Activated naive CD8-positive, alpha-beta T cell treated with anti-CD3 and anti-CD28 coated beads, Interleukin-2, amount 10 ng/mL, durations not matched to agents 7 days and 5 days (primary cell): Measurements from ENCODE around the gene BMP6. TPM values are rescaled to one million over a fixed set of nuclear protein-coding genes. Genes with fewer than 3 reads are reported as not detected.

Experiments used
- ATAC-seq: fragments of 150-1000 bp; cut with Tn5 transposase; one replicate; pipeline ENCODE4 v1.10.0; 2021; ENCODE audit warnings: low read depth, moderate library complexity
- POLR2A ChIA-PET: fragments of 350-600 bp; sonication (Branson Sonifier 250); formaldehyde crosslinking; loops from one replicate; lab custom pipeline; 2021; ENCODE audit warnings: antibody characterized with exemption; lab: Charles Lee
- DNase-seq: peaks from one replicate; pipeline ENCODE4 v3.0.0; 2021
- H3K27ac Mint-ChIP-seq: one replicate; pipeline ENCODE4 v1.8.0; 2022; ENCODE audit warnings: mild to moderate bottlenecking, mixed read lengths
- H3K27me3 Mint-ChIP-seq: one replicate; pipeline ENCODE4 v1.8.0; 2022; ENCODE audit warnings: mild to moderate bottlenecking, moderate library complexity, mixed read lengths
- H3K36me3 Mint-ChIP-seq: one replicate; pipeline ENCODE4 v1.8.0; 2021; ENCODE audit warnings: mild to moderate bottlenecking, mixed read lengths
- H3K4me1 Mint-ChIP-seq: one replicate; pipeline ENCODE4 v1.8.0; 2021; ENCODE audit warnings: mixed read lengths
- H3K4me3 Mint-ChIP-seq: one replicate; pipeline ENCODE4 v1.8.0; 2022; ENCODE audit warnings: mild to moderate bottlenecking, moderate library complexity, mixed read lengths
- H3K9me3 Mint-ChIP-seq: one replicate; pipeline ENCODE4 v1.8.0; 2021; ENCODE audit warnings: mixed read lengths
- total RNA-seq, 2 experiments: library from RNA; stranded (reverse); gene quantifications; one replicate each; pipeline ENCODE4 v1.2.3, GENCODE V29; 2021

BMP6 gene
- not detected for total RNA-seq

DNA sequence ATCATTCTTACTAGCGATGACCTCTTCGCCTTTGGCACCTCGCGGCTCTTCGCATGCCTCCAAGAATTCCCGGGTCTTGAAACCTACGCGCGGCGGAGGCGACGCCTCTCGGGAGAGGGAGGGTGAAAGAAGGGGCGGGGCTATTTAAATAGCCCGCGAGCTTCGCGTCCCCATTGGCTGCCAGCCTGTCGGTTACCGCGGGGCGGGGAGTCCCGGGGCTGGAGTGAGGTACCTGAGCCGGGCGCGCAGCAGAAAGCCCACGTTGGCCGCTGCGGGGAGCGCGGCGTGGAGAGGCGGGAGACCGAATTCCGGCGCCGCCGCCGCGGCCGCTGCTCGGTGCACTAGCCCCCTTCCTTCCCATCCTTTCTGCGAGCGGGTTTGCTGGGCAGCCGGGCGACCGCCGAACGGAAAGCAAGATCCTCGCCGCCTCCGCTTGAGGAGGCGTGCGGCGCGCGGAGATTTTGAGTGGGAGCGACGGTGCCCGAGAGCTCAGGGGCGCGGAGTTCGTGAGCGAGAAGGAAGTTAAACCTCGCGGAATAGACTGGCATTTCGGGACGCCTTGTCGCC lies at the start of gene BMP6:
TSS of gene BMP6 (plus strand) at position 251 of the 567 bp plus-strand sequence. CDS start 857 bp downstream, outside the sequence.
- no peaks in the 10 kb centered on the region for H3K36me3 Mint-ChIP-seq
- H3K27me3 Mint-ChIP-seq = peaks cover 73% of the 10 kb centered on the region
- DNase-seq = peak; percentile 72
- H3K4me1 Mint-ChIP-seq = peaks cover 13% of the 10 kb centered on the region
- peak within 1 kb of the TSS; percentile 56 for H3K27ac Mint-ChIP-seq
- H3K4me3 Mint-ChIP-seq = peak within 1 kb of the TSS; percentile 75
- peak; percentile 83 for ATAC-seq
- POLR2A ChIA-PET = interaction anchor here (1.3 kb wide), 1 partner anchor 339 kb away, joined by 3 read pairs; the partner anchor contains the start of gene BLOC1S5
- no peaks in the 10 kb centered on the region for H3K9me3 Mint-ChIP-seq

- no peaks in the 10 kb centered on the region for H3K4me1 Mint-ChIP-seq
- DNase-seq (no peak), ATAC-seq (no peak)
- H3K4me3 Mint-ChIP-seq = no peak overlapping the region
- no peaks in the 10 kb centered on the region for H3K9me3 Mint-ChIP-seq
- peaks cover 9% of the 10 kb centered on the region for H3K27me3 Mint-ChIP-seq
- POLR2A ChIA-PET = no interaction called here
- no peaks in the 10 kb centered on the region for H3K36me3 Mint-ChIP-seq
- H3K27ac Mint-ChIP-seq = no peak overlapping the region
These were observed 48.7 kb upstream of the BMP6 start for GRCh38 chr6:7677229-7677628.

DNA sequence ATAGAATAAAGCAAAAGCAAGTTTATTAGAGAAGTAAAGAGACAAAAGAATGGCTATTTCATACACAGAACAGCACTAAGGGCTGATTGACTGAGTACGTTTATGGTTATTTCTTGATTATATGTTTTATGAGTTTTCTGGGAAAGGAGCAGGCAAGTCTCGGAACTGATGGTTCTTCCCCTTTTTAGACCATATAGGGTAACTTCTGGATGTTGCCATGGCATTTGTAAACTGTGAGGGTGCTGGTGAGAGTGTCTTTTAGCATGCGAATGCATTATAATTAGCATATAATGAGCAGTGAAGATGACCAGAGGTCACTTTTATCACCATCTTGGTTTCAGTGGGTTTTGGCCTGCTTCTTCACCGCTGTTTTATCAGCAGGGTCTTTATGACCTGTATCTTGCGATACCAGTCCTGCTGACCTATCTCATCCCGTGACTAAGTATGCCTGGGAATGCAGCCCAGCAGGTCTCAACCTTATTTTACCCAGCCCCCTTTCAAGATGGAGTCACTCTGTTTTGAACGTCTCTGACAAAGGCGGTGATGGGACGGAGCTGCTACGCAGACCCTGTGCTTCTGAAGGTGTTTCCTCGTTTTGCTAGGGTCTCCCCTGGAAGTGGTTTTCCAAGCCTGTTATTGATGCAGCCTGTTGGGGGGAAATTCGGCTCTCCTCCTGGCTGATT lies 45.4 kb upstream of the BMP6 start:
- Mint-ChIP-seq H3K36me3 (no peaks in the 10 kb centered on the region), H3K9me3 (no peaks in the 10 kb centered on the region), H3K27ac (no peak overlapping the region), H3K4me3 (no peak overlapping the region), H3K4me1 (no peaks in the 10 kb centered on the region), H3K27me3 (peaks cover 16% of the 10 kb centered on the region)
- POLR2A ChIA-PET = no interaction called here
- no peak for ATAC-seq
- no peak for DNase-seq

DNA sequence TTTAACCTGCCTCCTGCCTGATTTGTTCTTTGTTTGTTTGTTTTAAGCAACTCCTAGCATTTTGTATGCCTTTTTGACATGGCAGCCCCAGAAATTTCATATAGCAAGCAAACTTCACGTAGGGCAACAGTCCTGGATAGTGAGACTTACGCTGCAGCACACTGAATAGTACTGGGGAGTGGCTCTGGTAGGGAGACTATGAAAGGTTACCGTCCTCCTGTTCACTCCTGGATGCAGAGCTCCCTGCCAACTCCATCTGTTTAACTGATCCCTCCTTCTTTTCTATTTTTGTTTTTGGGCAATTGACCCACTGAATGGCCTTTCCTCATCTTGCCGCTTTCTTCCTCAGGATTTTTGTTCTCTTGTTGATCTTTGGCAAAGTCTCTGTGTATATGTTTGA lies 44.5 kb upstream of the BMP6 start:
- DNase-seq = no peak

GRCh38 chr6:7684076-7684475 lies 41.8 kb upstream of the BMP6 start:
- DNase-seq (no peak), ATAC-seq (no peak)
- Mint-ChIP-seq H3K9me3 (no peaks in the 10 kb centered on the region), H3K27me3 (peaks cover 31% of the 10 kb centered on the region), H3K4me3 (no peak overlapping the region), H3K36me3 (no peaks in the 10 kb centered on the region), H3K4me1 (no peaks in the 10 kb centered on the region), H3K27ac (no peak overlapping the region)
- POLR2A ChIA-PET = no interaction called here

More for the DNA sequence above, 44.5 kb upstream of the BMP6 start:
- H3K4me3 Mint-ChIP-seq = no peak overlapping the region
- H3K4me1 Mint-ChIP-seq = no peaks in the 10 kb centered on the region
- H3K36me3 Mint-ChIP-seq = no peaks in the 10 kb centered on the region
- H3K27me3 Mint-ChIP-seq = peaks cover 19% of the 10 kb centered on the region
- no peaks in the 10 kb centered on the region for H3K9me3 Mint-ChIP-seq
- POLR2A ChIA-PET = no interaction called here
- no peak for ATAC-seq
- no peak overlapping the region for H3K27ac Mint-ChIP-seq

DNA sequence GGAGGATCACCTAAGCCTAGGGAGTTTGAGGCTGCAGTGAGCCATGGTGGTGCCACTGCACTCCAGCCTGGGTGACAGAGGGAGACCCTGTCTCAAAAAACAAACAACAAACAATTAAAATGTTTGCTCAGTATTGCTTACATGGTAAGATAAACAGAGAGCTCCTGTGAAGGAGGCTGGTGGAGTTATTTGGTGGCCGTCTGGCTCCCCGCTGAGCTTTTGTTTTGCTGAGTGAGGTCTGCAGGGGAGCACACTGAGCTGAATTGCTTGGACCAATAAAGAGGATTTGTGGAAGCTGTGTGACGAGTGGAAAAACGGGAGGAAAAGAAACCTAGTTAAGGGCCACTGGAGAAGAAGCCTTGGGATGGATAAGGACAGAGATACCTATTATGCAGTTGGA lies 41.1 kb upstream of the BMP6 start:
- POLR2A ChIA-PET = no interaction called here
- ATAC-seq (no peak), DNase-seq (no peak)
- H3K36me3 Mint-ChIP-seq = no peaks in the 10 kb centered on the region
- peaks cover 31% of the 10 kb centered on the region for H3K27me3 Mint-ChIP-seq
- H3K4me3 Mint-ChIP-seq = no peak overlapping the region
- no peaks in the 10 kb centered on the region for H3K9me3 Mint-ChIP-seq
- H3K27ac Mint-ChIP-seq = no peak overlapping the region
- H3K4me1 Mint-ChIP-seq = no peaks in the 10 kb centered on the region

- peaks cover 31% of the 10 kb centered on the region for H3K27me3 Mint-ChIP-seq
- no peaks in the 10 kb centered on the region for H3K36me3 Mint-ChIP-seq
- no peak overlapping the region for H3K27ac Mint-ChIP-seq
- no peak overlapping the region for H3K4me3 Mint-ChIP-seq
- DNase-seq (no peak), ATAC-seq (no peak)
- no peaks in the 10 kb centered on the region for H3K9me3 Mint-ChIP-seq
- H3K4me1 Mint-ChIP-seq = no peaks in the 10 kb centered on the region
- POLR2A ChIA-PET = no interaction called here
These were observed 40.6 kb upstream of the BMP6 start for GRCh38 chr6:7685276-7685675.

- no peak for ATAC-seq
- H3K4me1 Mint-ChIP-seq = no peaks in the 10 kb centered on the region
- peaks cover 30% of the 10 kb centered on the region for H3K27me3 Mint-ChIP-seq
- H3K9me3 Mint-ChIP-seq = no peaks in the 10 kb centered on the region
- no peak overlapping the region for H3K4me3 Mint-ChIP-seq
- no peaks in the 10 kb centered on the region for H3K36me3 Mint-ChIP-seq
- H3K27ac Mint-ChIP-seq = no peak overlapping the region
- POLR2A ChIA-PET = no interaction called here
- DNase-seq = no peak
These were observed 38.5 kb upstream of the BMP6 start for GRCh38 chr6:7687145-7688111.

DNA sequence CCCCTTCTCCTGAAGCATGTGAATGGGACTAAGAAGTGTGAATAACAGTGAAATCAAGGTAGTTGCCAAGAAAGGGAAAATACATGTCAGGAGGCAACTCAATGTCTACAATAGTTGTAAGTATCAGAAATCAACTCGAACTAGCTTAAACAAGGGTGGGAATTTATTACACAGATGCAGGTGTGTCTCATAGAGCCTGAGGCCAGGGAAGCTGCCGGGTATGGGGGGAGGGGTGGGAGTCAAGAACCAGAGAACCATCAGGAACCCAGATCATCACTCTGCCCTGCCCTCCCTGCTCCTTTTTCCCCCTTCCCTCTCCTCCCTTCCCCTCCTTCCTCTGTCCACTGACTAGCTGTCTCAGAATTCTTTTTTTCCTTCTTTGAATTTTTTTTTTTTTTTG lies 34.9 kb upstream of the BMP6 start:
- no peak for DNase-seq
- H3K27ac Mint-ChIP-seq = no peak overlapping the region
- no peaks in the 10 kb centered on the region for H3K9me3 Mint-ChIP-seq
- H3K4me1 Mint-ChIP-seq = no peaks in the 10 kb centered on the region
- ATAC-seq = no peak
- POLR2A ChIA-PET = no interaction called here
- H3K4me3 Mint-ChIP-seq = no peak overlapping the region
- H3K27me3 Mint-ChIP-seq = peaks cover 18% of the 10 kb centered on the region
- no peaks in the 10 kb centered on the region for H3K36me3 Mint-ChIP-seq

DNA sequence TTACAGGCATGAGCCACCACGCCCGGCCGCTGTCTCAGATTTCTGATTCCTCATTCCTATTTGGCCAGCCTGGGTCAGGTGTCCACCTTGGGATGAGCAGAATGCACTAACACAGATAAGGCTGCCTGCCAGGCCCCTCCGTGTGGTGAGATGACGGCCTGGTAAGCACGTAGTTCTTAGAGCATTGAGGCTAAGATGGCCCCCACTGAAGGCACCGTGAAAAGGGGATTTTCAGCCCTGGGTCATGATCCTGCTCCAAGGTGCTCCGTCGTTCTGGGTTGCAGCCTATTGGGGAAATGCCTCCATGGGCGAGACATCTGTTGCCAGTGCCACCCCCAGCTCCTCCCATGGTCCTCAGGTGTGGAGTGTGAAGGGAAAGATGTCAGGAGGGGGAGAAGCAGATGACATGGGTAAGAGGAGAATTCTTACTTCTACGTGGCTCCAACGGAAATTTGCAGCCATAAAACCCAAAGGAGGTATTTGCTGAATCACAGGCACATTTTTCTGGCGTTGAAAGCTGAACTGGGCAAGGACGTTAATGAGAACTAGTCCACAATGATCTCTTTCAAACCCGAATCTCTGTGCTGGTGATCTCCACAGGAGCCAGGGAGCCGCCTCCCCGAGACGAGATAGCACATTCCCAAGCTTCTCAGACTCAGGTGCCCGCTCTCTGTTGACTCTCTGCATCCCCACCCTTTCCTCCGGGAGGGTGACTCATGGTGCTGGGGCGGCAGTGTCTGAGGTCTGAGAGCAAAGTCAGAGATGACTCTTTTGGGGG lies 34.0 kb upstream of the BMP6 start:
- POLR2A ChIA-PET = interaction anchor here (0.5 kb wide), 1 partner anchor 1879 kb away, joined by 4 read pairs; no protein-coding TSS in a partner anchor
- H3K4me1 Mint-ChIP-seq = no peaks in the 10 kb centered on the region
- no peaks in the 10 kb centered on the region for H3K36me3 Mint-ChIP-seq
- no peak for DNase-seq
- H3K27ac Mint-ChIP-seq = no peak overlapping the region
- no peak for ATAC-seq
- H3K9me3 Mint-ChIP-seq = no peaks in the 10 kb centered on the region
- H3K27me3 Mint-ChIP-seq = peaks cover 15% of the 10 kb centered on the region
- H3K4me3 Mint-ChIP-seq = no peak overlapping the region

DNA sequence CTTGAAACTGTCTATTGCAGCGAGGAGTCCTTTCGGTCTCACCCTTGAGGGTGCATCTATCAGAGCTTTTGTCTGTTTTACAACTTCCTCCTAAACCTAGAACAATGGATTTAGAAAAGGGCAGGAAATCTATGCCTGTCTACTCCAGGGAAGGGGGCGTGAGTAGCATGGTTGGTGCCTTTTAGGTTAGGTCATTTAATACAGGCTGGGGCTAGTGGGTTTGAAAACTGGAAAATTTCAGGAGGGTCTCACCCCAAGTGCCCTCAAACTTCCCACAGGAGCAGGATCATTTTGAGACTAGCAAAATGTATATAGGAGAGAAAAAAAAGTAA lies 33.5 kb upstream of the BMP6 start:
- ATAC-seq = no peak
- no peak for DNase-seq
- Mint-ChIP-seq H3K27me3 (peaks cover 15% of the 10 kb centered on the region), H3K36me3 (no peaks in the 10 kb centered on the region), H3K9me3 (no peaks in the 10 kb centered on the region), H3K4me1 (no peaks in the 10 kb centered on the region), H3K27ac (no peak overlapping the region), H3K4me3 (no peak overlapping the region)
- POLR2A ChIA-PET = no interaction called here

- Mint-ChIP-seq H3K27me3 (peaks cover 3% of the 10 kb centered on the region), H3K4me1 (peaks cover 3% of the 10 kb centered on the region), H3K36me3 (no peaks in the 10 kb centered on the region), H3K9me3 (no peaks in the 10 kb centered on the region), H3K27ac (no peak overlapping the region), H3K4me3 (no peak overlapping the region)
- POLR2A ChIA-PET = no interaction called here
- DNase-seq (no peak), ATAC-seq (no peak)
These were observed 32.1 kb upstream of the BMP6 start for GRCh38 chr6:7693827-7694226.

DNA sequence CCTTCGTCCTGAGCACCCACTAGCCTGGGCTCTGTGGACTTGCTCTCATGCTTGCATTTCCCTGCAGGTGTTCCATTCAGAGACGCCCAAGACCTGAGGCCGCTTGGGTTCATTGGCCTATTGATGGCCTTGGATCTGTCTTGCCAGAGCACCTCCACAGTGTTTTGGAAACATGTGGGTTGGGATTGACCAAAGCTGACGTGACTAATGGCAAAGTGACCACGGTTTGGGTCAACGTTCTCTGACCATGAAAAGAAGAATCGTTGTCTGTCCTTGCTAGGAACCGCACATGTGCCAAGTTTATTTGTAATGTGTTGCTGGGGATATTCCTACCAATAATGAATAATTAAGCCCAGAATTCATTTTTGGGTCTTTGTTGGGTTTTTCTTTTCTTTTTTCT lies 29.8 kb upstream of the BMP6 start:
- POLR2A ChIA-PET = no interaction called here
- Mint-ChIP-seq H3K9me3 (no peaks in the 10 kb centered on the region), H3K4me1 (peaks cover 3% of the 10 kb centered on the region), H3K4me3 (no peak overlapping the region), H3K36me3 (no peaks in the 10 kb centered on the region), H3K27ac (no peak overlapping the region), H3K27me3 (peaks cover 8% of the 10 kb centered on the region)
- ATAC-seq = no peak
- no peak for DNase-seq
